SK-N-SH (cell line): ENCODE measurements around the gene LENEP. TPM values are rescaled to one million over a fixed set of nuclear protein-coding genes. Genes with fewer than 3 reads are reported as not detected.

Experiments used
- CTCF ChIA-PET: fragments of 300-600, 350-600 bp; formaldehyde crosslinking; extraction: SDS; loops from one replicate; lab custom pipeline; 2021; lab: Yijun Ruan, JAX
- POLR2A ChIA-PET: fragments of 350-600 bp; sonication (Branson Sonifier 250); formaldehyde crosslinking; extraction: SDS; loops from one replicate; lab custom pipeline; 2020; ENCODE audit warnings: antibody characterized with exemption, inconsistent platforms; lab: Yijun Ruan, JAX
- DNase-seq: peaks from one replicate; pipeline ENCODE4 v3.0.0; 2012
- H2AFZ ChIP-seq: fragments of 200-600 bp; sonication (generic); 2 replicates; pipeline ENCODE4 v1.8.1; 2016; ENCODE audit warnings: antibody characterized with exemption, mild to moderate bottlenecking, low read depth
- H3F3A ChIP-seq: fragments of 200-600 bp; sonication (generic); replicated peaks from 2 replicates; pipeline ENCODE3; 2016; ENCODE audit warnings: antibody characterized with exemption, mild to moderate bottlenecking; ENCODE audit not compliant: insufficient read depth
- H3K27ac ChIP-seq, 2 experiments: fragments of 200-500 bp in 1 of 2; fragments of 200-600 bp in 1 of 2; sonication (Bioruptor generic) in 1 of 2; sonication (generic), shearing (Covaris generic) in 1 of 2; 2 replicates each; pipeline versions ENCODE4 v1.5.1 to v1.6.1; 2014 to 2016; ENCODE audit warnings: low read depth in 2 of 2, inconsistent platforms in 1 of 2, low read length in 1 of 2, mild to moderate bottlenecking in 1 of 2, mixed read lengths in 1 of 2
- H3K27me3 ChIP-seq: fragments of 200-600 bp; sonication (generic), shearing (Covaris generic); 2 replicates; pipeline ENCODE4 v1.6.1; 2016; ENCODE audit warnings: mixed run types; ENCODE audit not compliant: insufficient read depth
- H3K36me3 ChIP-seq, 2 experiments: fragments of 200-500 bp in 1 of 2; fragments of 200-600 bp in 1 of 2; sonication (Bioruptor generic) in 1 of 2; sonication (generic) in 1 of 2; replicated peaks in 1 of 2; 2 replicates each; pipeline versions ENCODE3 to v1.5.1; 2014 to 2016; ENCODE audit warnings: low read length in 1 of 2, mild to moderate bottlenecking in 1 of 2; ENCODE audit not compliant: insufficient read depth in 2 of 2, control insufficient read depth in 1 of 2
- H3K4me1 ChIP-seq, 2 experiments: fragments of 200-500 bp in 1 of 2; fragments of 200-600 bp in 1 of 2; sonication (Bioruptor generic) in 1 of 2; sonication (generic), shearing (Covaris generic) in 1 of 2; 2 replicates each; pipeline versions ENCODE4 v1.5.1 to v1.6.1; 2014 to 2016; ENCODE audit warnings: low read depth in 1 of 2, low read length in 1 of 2, mixed run types in 1 of 2; ENCODE audit not compliant: insufficient read depth in 2 of 2, control insufficient read depth in 1 of 2
- H3K4me2 ChIP-seq: fragments of 200-600 bp; sonication (generic), shearing (Covaris generic); 2 replicates; pipeline ENCODE4 v1.6.1; 2017; ENCODE audit warnings: mixed run types
- H3K4me3 ChIP-seq, 2 experiments: fragments of 200-500 bp in 1 of 2; fragments of 200-600 bp in 1 of 2; sonication (Bioruptor generic) in 1 of 2; sonication (generic), shearing (Covaris generic) in 1 of 2; 2 replicates each; pipeline versions ENCODE4 v1.5.1 to v1.8.1; 2014 to 2016; ENCODE audit warnings: low read depth in 2 of 2, inconsistent platforms in 1 of 2, low read length in 1 of 2, mild to moderate bottlenecking in 1 of 2, mixed read lengths in 1 of 2, moderate library complexity in 1 of 2
- H3K79me2 ChIP-seq: fragments of 200-600 bp; sonication (generic); 2 replicates; pipeline ENCODE4 v1.8.1; 2017; ENCODE audit warnings: mild to moderate bottlenecking; ENCODE audit not compliant: insufficient read depth
- H3K9ac ChIP-seq: fragments of 200-600 bp; sonication (generic); 2 replicates; pipeline ENCODE4 v1.6.1; 2017; ENCODE audit warnings: mixed run types
- H3K9me2 ChIP-seq: fragments of 200-600 bp; sonication (generic); 2 replicates; pipeline ENCODE4 v1.6.1; 2017; ENCODE audit warnings: mixed run types
- H3K9me3 ChIP-seq: fragments of 200-600 bp; sonication (generic); 2 replicates; pipeline ENCODE4 v1.6.1; 2017; ENCODE audit warnings: mixed run types, mild to moderate bottlenecking, moderate library complexity
- H4K20me1 ChIP-seq: fragments of 200-600 bp; sonication (generic); 2 replicates; pipeline ENCODE4 v1.6.1; 2017; ENCODE audit warnings: mild to moderate bottlenecking, mixed run types; ENCODE audit not compliant: insufficient read depth
- CTCF ChIP-seq: fragments of 200-600 bp; sonication (generic); IDR thresholded peaks from 2 replicates; pipeline ENCODE4 v1.6.1; 2017; ENCODE audit warnings: antibody characterized with exemption, mild to moderate bottlenecking, moderate library complexity
- FOXJ3 ChIP-seq: sonication (generic); formaldehyde crosslinking; IDR thresholded peaks from 2 replicates; pipeline ENCODE4 v1.5.1; 2020; ENCODE audit warnings: mild to moderate bottlenecking, missing genetic modification reagents
- FOXM1 ChIP-seq: IDR thresholded peaks from 2 replicates; pipeline ENCODE4 v1.4.0; 2012; ENCODE audit warnings: low read depth, mild to moderate bottlenecking
- GATA2 ChIP-seq: sonication (generic); formaldehyde crosslinking; IDR thresholded peaks from 2 replicates; pipeline ENCODE4 v1.5.0; 2020; ENCODE audit warnings: mild to moderate bottlenecking, missing genetic modification reagents
- MAX ChIP-seq: IDR thresholded peaks from 2 replicates; pipeline ENCODE4 v1.4.0; 2012; ENCODE audit warnings: low read depth
- RAD21 ChIP-seq: IDR thresholded peaks from 2 replicates; pipeline ENCODE4 v1.6.1; 2012; ENCODE audit warnings: mild to moderate bottlenecking, low read length
- RCOR1 ChIP-seq: fragments of 150-350 bp; IDR thresholded peaks from 2 replicates; pipeline ENCODE4 v1.6.1; 2017; ENCODE audit warnings: antibody characterized with exemption, low read length
- REST ChIP-seq: IDR thresholded peaks from 2 replicates; pipeline ENCODE4 v1.6.1; 2012; ENCODE audit warnings: mild to moderate bottlenecking, low read depth, low read length, moderate library complexity
- RFX5 ChIP-seq: IDR thresholded peaks from 2 replicates; pipeline ENCODE4 v1.6.1; 2012; ENCODE audit warnings: mild to moderate bottlenecking, improper control_type of control experiment, low read length
- SIN3A ChIP-seq: IDR thresholded peaks from 2 replicates; pipeline ENCODE4 v1.6.1; 2012; ENCODE audit warnings: low read depth, mild to moderate bottlenecking, low read length, moderate library complexity, borderline replicate concordance
- SMC3 ChIP-seq: IDR thresholded peaks from 2 replicates; pipeline ENCODE4 v1.6.1; 2012; ENCODE audit warnings: low read depth, low read length, improper control_type of control experiment
- TCF12 ChIP-seq: IDR thresholded peaks from 2 replicates; pipeline ENCODE4 v1.4.0; 2012
- TEAD4 ChIP-seq: IDR thresholded peaks from 2 replicates; pipeline ENCODE4 v1.4.0; 2012; ENCODE audit warnings: mild to moderate bottlenecking, borderline replicate concordance; ENCODE audit not compliant: insufficient read depth
- YY1 ChIP-seq: IDR thresholded peaks from 2 replicates; pipeline ENCODE4 v1.4.0; 2012; ENCODE audit warnings: low read depth, mild to moderate bottlenecking
- WGBS: methylation state at CpG from one replicate; pipeline ENCODE4 v1.1.6; 2017; ENCODE audit warnings: low lambda C conversion rate; 5-methylcytosine and 5-hydroxymethylcytosine counted together
- polyA plus RNA-seq, 3 experiments: library from polyadenylated mRNA; depleted of rRNA; stranded (reverse); fragments of >200 nt; gene quantifications; 2 replicates each; pipeline ENCODE4 v1.2.3, GENCODE V29; 2012

The LENEP gene
- polyA plus RNA-seq, 1 of the 3 experiments (the other 2 are of a cell fraction), result not detected

- DNase-seq, result peak; percentile 78
- POLR2A ChIA-PET, result interaction anchor here (0.7 to 3.0 kb wide), 6 partner anchors 11 to 45 kb away, joined by 3 to 18 read pairs (median 5); partner anchors contain the start of genes FLAD1, PBXIP1, PYGO2 and SHC1
- peak overlapping the region; percentile 2; the same call in 1 of the 2 replicates for H3K9ac ChIP-seq
- H3K27me3 ChIP-seq, result no peaks in the 10 kb centered on the region
- peaks cover 27% of the 10 kb centered on the region for H3F3A ChIP-seq
- TF ChIP-seq TCF12, result no peak
- peak; percentile 50; the same call in 1 of the 2 replicates for TF ChIP-seq SIN3A
- peak; percentile 82 for TF ChIP-seq SMC3
- TF ChIP-seq RFX5, result no peak
- TF ChIP-seq YY1, result no peak
- TF ChIP-seq CTCF, result peak; percentile 97
- TF ChIP-seq GATA2, result peak; percentile 12; the same call in 1 of the 2 replicates
- TF ChIP-seq REST, result no peak
- TF ChIP-seq FOXM1, result no peak
- TF ChIP-seq TEAD4, result no peak
- peak; percentile 70 for TF ChIP-seq RAD21
- 0 out of 2 replicates have a peak, but pooled peaks have one; percentile 14 for TF ChIP-seq FOXJ3 (CRISPR knock-in tag)
- peak; percentile 20; the same call in 1 of the 2 replicates for TF ChIP-seq MAX
- peak; percentile 56; the same call in 1 of the 2 replicates for TF ChIP-seq RCOR1
- TF ChIP-seq, all 33 proteins: peak for 8
- CTCF ChIA-PET, result interaction anchor here (0.6 to 14.0 kb wide), 33 partner anchors 9 to 518 kb away, joined by 3 to 640 read pairs (median 6); partner anchors contain the start of genes ADAM15, CKS1B, CLK2 and EFNA3
- Histone ChIP-seq H2AFZ (peak overlapping the region; percentile 54; the same call in 1 of the 2 replicates), H3K27ac (peak overlapping the region; percentile 7 to 94; a peak in 3 of 4 replicates), H3K79me2 (peaks cover 17% of the 10 kb centered on the region), H3K4me3 (peak overlapping the region; percentile 48 to 57; a peak in 3 of 4 replicates), H3K9me3 (no peaks in the 10 kb centered on the region), H3K9me2 (no peaks in the 10 kb centered on the region), H3K4me1 (peaks cover 13 to 19% of the 10 kb centered on the region in 2 experiments), H3K4me2 (peak overlapping the region; percentile 96), H4K20me1 (no peaks in the 10 kb centered on the region), H3K36me3 (no peaks in the 10 kb centered on the region)
- WGBS, result 34% methylated on average over 24 of the region's 40 CpGs
Observed at GRCh38 chr1:154998818-154999570, 5.6 kb downstream of the LENEP start.
